ENCODE measurements around the gene SPEM1. TPM values are rescaled to one million over a fixed set of nuclear protein-coding genes. Genes with fewer than 3 reads are reported as not detected.

Gene SPEM1, protein sequence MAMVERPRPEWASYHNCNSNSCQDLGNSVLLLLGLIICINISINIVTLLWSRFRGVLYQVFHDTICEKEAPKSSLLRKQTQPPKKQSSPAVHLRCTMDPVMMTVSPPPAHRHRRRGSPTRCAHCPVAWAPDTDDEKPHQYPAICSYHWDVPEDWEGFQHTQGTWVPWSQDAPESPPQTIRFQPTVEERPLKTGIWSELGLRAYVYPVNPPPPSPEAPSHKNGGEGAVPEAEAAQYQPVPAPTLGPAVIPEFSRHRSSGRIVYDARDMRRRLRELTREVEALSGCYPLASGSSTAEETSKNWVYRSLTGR
- total RNA-seq (not detected), polyA plus RNA-seq (not detected)
- long read RNA-seq, donor 1, result 0 reads
- long read RNA-seq, donor 2, result 0 reads
- long read RNA-seq, donor 3, result 0 reads

DNA sequence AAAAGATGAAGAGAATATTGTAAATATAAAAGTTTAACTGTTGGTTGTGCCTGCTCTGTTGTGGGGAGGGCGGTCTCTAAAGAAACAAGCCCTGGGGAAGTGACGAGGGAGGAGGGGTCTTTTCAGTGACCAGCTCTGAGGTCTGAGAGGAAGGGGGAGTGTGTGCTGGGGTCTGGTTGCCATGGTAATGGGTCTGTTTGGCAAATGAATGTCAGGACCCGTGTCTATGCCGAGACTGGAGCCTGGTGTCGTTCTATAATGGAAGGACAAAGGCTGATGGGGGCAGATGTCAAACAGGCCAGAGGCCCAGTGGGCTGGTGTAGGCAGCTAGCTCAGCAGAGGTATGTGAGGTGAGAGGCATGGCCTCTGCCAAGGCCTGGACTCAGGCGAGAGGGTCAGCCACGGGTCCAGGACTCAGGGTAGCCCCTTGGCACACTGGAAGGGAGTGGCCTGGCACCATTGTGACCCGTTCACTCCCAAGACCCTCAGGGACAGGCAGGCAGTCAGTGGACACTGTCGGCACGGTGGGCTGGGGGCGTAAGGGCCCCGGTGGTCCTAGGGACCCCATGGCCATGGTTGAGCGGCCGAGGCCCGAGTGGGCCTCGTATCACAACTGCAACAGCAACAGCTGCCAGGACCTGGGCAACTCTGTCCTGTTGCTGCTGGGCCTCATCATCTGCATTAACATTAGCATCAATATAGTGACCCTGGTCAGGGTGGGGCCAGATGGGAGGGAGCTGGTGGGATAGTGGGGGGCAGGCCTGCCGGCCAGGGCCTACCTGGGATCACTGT is at the start of gene SPEM1:
SPEM1 (plus strand) TSS at position 506 of the 792 bp plus-strand sequence; CDS start at position 567, 61 bp downstream.
- no peaks in the 10 kb centered on the region for H3K27me3 ChIP-seq
- no peaks in the 10 kb centered on the region for H3K9me3 ChIP-seq
- 65 to 72% (median 67%) methylated on average over 14 to 17 of the region's 17 CpGs for WGBS, 3 donors
- TF ChIP-seq, protein P1, sequence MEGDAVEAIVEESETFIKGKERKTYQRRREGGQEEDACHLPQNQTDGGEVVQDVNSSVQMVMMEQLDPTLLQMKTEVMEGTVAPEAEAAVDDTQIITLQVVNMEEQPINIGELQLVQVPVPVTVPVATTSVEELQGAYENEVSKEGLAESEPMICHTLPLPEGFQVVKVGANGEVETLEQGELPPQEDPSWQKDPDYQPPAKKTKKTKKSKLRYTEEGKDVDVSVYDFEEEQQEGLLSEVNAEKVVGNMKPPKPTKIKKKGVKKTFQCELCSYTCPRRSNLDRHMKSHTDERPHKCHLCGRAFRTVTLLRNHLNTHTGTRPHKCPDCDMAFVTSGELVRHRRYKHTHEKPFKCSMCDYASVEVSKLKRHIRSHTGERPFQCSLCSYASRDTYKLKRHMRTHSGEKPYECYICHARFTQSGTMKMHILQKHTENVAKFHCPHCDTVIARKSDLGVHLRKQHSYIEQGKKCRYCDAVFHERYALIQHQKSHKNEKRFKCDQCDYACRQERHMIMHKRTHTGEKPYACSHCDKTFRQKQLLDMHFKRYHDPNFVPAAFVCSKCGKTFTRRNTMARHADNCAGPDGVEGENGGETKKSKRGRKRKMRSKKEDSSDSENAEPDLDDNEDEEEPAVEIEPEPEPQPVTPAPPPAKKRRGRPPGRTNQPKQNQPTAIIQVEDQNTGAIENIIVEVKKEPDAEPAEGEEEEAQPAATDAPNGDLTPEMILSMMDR (IDR thresholded peaks at IDR 0.05), result no peak
- no peak for TF ChIP-seq EP300 (IDR thresholded peaks at IDR 0.05)
- TF ChIP-seq POLR2A (IDR thresholded peaks at IDR 0.05), result no peak
- no peak for DNase-seq
- H3K4me1 ChIP-seq (ENCODE audit: insufficient read depth), result no peaks in the 10 kb centered on the region
- H3K27ac ChIP-seq, result no peak within 1 kb of the TSS
- H3K36me3 ChIP-seq, result no peaks in the 10 kb centered on the region
- H3K4me3 ChIP-seq, result no peak within 1 kb of the TSS
- intact Hi-C loops (cut with DNase I), result no loop called here

DNA sequence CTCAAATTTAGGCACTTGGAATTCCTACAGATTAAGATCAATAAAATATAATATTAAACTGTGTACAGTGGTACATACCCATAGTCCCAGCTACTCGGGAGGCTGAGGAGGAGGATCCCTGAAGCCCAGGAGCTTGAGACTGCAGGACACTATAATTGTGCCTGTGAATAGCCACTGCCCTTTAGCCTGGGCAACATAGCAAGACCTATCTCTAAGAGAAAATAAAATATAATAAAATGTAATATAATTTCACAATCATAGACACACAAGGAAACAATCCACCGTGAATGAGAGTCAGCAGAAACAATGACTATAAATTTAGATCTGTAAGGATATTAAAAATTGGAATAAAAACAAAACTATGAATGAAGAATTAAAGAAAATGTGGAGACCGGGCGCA is 49.3 kb upstream of the SPEM1 start:
- WGBS, 3 donors, result 79 to 81% (median 80%) methylated on average over 4 of the region's 4 CpGs
- Histone ChIP-seq H3K27me3 (no peaks in the 10 kb centered on the region), H3K4me1 (ENCODE audit: insufficient read depth) (no peaks in the 10 kb centered on the region), H3K4me3 (no peak overlapping the region), H3K36me3 (no peaks in the 10 kb centered on the region), H3K9me3 (no peaks in the 10 kb centered on the region), H3K27ac (no peak overlapping the region)
- TF ChIP-seq POLR2A (IDR thresholded peaks at IDR 0.05) (no peak), EP300 (IDR thresholded peaks at IDR 0.05) (no peak)
- TF ChIP-seq, protein P1 (IDR thresholded peaks at IDR 0.05), result no peak
- intact Hi-C loops (cut with DNase I), result no loop called here
- DNase-seq, result no peak

DNA sequence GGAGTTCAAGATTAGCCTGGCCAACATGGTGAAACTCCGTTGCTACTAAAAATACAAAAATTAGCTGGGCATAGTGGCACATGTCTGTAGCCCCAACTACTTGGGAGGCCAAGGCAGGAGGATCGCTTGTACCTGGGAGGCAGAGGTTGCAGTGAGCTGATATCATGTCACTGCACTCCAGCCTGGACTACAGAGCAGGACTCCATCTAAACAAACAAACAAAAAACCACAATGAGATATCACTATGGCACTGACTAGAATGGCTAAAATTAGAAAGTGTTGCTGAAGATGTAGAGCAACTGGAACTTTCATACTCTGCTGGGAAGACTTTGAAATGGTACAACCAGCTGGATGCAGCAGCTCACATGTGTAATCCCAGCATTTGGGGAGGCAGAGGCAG is 45.8 kb upstream of the SPEM1 start:
- no peak for DNase-seq
- Histone ChIP-seq H3K4me3 (no peak overlapping the region), H3K36me3 (no peaks in the 10 kb centered on the region), H3K27ac (no peak overlapping the region), H3K4me1 (ENCODE audit: insufficient read depth) (no peaks in the 10 kb centered on the region), H3K27me3 (no peaks in the 10 kb centered on the region), H3K9me3 (no peaks in the 10 kb centered on the region)
- no peak for TF ChIP-seq EP300 (IDR thresholded peaks at IDR 0.05)
- TF ChIP-seq POLR2A (IDR thresholded peaks at IDR 0.05), result no peak
- TF ChIP-seq, protein P1 (IDR thresholded peaks at IDR 0.05), result no peak
- WGBS, 3 donors, result 74 to 84% (median 83%) methylated on average over 2 of the region's 2 CpGs
- intact Hi-C loops (cut with DNase I), result no loop called here

DNA sequence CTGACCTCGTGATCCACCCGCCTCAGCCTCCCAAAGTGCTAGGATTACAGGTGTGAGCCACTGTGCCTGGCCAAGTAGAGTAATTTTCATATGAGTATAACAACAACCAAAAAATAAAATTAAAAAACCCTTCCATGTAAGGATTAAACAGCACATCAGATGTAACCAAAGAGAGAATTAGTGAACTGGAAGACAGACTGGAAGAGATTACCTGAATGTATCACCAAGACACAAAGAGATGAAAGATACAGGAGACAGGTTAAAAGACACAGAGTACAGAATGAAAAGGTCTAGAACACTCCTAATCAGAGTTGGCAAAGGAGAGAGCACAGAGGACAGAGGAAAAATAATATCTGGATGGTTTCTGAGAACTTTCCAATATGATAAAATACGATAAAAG is 41.0 kb upstream of the SPEM1 start:
- Histone ChIP-seq H3K36me3 (no peaks in the 10 kb centered on the region), H3K4me1 (ENCODE audit: insufficient read depth) (peaks cover 15% of the 10 kb centered on the region), H3K27ac (no peak overlapping the region), H3K9me3 (no peaks in the 10 kb centered on the region), H3K4me3 (no peak overlapping the region), H3K27me3 (no peaks in the 10 kb centered on the region)
- intact Hi-C loops (cut with DNase I), result no loop called here
- TF ChIP-seq, protein P1 (IDR thresholded peaks at IDR 0.05), result no peak
- TF ChIP-seq EP300 (IDR thresholded peaks at IDR 0.05), result no peak
- TF ChIP-seq POLR2A (IDR thresholded peaks at IDR 0.05), result no peak
- 92 to 98% (median 95%) methylated on average over 3 of the region's 3 CpGs for WGBS, 3 donors
- DNase-seq, result no peak
